NOMO-1 treated with dmso at 0.1 percent for 144 hours (cell line): ENCODE measurements around the gene TNFRSF1B.

Experiments used
- DNase-seq: peaks from one replicate; lab custom pipeline; 2025; ENCODE audit not compliant: unreplicated experiment; lab: John Stamatoyannopoulos, UW

The TNFRSF1B gene

DNA sequence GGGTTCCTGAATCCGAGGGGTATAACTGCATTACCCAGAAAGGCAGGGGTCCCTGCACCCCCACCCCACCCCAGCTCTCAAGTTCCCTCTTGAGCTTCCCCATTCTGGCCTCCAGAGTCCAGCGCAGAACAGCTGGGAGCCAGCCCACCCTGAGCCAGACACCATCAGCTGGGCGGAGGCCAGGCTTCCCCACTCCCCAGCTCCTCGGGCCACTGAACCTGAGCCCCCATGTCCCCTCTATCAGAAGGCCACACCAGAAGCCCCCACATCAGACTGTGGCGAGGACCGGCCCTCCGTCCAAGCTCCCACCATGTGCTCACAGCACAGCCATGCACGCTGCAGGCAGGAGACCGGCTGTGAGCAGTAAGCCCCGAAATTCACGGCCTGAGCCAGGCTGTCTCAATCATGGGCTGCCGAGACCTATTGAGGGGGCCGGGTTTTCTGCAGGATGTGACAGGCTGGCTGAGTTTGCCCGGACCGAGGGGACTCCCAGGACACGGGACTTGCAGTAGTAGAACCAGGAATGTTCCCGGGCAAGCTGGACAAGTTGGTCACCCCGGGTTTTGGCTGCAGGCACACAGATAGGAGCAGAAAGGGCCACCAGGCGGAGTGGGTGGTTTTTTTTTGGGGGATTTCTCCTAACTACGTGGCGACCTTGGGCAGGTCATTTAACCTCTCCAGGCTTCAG is 25.5 kb upstream of the TNFRSF1B start:
- DNase-seq, result no peak

DNA sequence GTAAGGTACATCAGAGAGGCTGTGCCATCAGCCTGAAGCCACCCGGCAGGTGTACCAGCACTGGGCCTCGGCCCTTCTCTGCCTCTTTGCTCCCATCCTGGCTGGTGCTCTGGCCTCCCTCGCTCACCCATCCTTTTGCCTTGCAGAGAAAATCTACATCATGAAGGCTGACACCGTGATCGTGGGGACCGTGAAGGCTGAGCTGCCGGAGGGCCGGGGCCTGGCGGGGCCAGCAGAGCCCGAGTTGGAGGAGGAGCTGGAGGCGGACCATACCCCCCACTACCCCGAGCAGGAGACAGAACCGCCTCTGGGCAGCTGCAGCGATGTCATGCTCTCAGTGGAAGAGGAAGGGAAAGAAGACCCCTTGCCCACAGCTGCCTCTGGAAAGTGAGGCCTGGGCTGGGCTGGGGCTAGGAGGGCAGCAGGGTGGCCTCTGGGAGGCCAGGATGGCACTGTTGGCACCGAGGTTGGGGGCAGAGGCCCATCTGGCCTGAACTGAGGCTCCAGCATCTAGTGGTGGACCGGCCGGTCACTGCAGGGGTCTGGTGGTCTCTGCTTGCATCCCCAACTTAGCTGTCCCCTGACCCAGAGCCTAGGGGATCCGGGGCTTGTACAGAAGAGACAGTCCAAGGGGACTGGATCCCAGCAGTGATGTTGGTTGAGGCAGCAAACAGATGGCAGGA is 24.5 kb upstream of the TNFRSF1B start:
- DNase-seq, result no peak

DNA sequence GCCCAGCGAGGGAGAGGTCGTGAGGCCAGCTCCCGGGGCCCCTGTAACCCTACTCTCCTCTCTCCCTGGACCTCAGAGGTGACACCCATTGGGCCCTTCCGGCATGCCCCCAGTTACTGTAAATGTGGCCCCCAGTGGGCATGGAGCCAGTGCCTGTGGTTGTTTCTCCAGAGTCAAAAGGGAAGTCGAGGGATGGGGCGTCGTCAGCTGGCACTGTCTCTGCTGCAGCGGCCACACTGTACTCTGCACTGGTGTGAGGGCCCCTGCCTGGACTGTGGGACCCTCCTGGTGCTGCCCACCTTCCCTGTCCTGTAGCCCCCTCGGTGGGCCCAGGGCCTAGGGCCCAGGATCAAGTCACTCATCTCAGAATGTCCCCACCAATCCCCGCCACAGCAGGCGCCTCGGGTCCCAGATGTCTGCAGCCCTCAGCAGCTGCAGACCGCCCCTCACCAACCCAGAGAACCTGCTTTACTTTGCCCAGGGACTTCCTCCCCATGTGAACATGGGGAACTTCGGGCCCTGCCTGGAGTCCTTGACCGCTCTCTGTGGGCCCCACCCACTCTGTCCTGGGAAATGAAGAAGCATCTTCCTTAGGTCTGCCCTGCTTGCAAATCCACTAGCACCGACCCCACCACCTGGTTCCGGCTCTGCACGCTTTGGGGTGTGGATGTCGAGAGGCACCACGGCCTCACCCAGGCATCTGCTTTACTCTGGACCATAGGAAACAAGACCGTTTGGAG is 23.7 kb upstream of the TNFRSF1B start:
- peak; percentile 38 for DNase-seq

DNA sequence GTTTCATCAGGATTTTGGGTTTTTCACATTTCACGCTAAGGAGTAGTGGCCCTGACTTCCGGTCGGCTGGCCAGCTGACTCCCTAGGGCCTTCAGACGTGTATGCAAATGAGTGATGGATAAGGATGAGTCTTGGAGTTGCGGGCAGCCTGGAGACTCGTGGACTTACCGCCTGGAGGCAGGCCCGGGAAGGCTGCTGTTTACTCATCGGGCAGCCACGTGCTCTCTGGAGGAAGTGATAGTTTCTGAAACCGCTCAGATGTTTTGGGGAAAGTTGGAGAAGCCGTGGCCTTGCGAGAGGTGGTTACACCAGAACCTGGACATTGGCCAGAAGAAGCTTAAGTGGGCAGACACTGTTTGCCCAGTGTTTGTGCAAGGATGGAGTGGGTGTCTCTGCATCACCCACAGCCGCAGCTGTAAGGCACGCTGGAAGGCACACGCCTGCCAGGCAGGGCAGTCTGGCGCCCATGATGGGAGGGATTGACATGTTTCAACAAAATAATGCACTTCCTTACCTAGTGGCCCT is 23.1 kb upstream of the TNFRSF1B start:
- DNase-seq, result peak; percentile 65

DNA sequence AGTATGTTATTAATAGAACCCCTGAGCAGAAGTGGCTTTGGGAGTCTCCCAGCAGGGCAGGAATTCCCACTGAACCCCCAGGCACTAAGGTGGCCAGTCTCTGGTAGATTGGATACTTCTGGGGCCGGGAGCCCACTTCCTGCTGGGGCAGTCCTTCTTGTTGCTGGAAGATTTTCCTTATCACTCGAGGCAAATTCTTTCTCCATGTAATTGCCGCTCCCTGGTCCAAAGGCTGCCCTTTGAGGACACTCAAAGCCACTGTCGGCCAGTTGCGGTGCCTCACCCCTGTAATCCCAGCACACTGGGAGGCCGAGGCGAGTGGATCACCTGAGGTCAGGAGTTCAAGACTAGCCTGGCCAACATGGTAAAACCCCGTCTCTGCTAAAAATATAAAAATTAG is 22.6 kb upstream of the TNFRSF1B start:
- no peak for DNase-seq

DNA sequence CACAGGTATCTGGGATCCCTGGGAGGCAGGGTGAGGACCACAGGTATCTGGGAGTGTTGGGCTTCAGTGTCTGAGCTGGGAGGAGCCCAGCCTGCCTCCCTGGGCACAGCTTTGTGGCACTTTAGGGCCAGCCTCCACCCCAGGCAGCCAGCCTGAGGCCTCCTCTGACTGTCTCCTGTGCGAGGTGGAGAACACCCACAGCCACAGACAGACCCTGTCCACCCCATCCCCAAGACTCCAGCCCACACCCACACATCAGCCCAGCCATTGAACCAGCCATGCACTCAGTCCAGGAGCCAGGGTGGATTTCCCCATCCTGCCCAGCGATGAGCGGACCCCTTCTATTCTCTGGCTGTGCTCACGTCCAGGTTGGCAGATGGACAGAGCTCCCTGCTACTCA is 21.8 kb upstream of the TNFRSF1B start:
- DNase-seq, result no peak

DNA sequence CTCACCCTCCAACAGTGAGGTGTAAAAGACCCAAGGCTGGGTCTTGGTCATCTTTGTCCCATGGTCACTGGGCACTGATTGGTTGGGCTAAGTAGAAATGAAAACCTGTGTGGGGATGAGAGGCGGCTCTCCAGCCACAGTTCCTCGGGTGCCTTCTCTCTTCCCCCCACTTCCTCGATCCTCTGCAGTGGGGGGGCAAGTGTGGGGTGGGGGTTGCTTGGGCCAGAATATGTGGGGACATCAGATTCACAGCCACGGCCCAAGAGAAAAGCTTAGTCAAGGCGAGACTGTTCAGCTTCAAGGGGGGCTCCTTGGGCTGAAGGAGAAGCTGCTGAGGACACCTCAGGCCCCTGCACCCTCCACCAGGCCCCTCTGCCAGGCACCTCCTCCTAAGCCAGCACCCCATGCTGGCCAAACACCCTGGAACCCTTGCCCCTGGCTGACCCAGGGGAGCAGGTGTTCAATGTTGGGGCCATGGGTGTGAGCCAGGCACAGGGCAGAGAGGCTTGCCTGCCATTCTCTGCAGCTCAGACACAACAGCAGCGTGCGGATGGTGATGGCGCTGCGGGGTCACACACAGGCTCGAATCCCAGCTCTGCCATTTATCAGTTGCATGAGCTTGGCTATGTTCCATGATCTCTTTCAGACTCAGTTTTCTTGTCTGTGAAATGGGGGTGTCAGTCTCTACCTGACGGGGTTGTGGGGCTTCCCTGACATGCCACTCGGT is 21.0 kb upstream of the TNFRSF1B start:
- DNase-seq, result no peak

DNA sequence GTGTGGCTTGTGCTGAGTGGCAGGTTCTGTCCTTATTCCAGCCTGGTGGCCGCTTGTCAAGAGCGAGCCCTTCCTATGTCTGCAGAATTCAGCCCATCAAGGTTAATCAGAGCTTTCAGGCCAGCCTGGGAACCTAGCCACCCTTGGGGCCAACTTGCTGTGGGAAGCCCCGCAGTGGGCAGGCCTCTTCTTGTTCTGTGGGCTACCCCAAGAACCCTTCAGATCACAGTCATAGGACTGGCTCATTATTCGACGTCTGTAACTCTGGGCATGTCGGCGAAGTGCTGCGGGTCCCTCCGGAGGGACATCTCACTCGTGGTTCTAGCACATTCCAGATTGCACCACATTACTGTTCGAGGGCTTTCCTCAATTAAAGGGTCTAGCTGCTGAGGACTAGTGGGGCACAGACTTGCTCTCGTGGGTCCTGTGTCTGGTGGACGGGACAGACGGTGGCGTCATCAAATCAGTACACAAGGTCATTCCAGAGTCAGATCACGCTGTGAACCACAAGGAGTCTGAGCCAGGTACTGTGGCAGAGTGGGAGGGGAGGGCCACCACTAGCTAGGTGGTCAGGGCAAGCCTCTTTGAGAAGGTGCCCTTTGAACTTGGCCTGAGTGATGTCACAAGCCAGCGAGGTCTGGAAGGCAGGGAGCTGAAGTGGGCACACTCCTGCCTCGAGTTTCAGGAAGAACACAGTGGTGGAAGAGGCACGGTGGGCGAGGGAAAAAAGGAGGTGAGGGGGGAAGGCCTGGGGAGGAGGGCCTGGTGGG is 20.3 kb upstream of the TNFRSF1B start:
- no peak for DNase-seq

DNA sequence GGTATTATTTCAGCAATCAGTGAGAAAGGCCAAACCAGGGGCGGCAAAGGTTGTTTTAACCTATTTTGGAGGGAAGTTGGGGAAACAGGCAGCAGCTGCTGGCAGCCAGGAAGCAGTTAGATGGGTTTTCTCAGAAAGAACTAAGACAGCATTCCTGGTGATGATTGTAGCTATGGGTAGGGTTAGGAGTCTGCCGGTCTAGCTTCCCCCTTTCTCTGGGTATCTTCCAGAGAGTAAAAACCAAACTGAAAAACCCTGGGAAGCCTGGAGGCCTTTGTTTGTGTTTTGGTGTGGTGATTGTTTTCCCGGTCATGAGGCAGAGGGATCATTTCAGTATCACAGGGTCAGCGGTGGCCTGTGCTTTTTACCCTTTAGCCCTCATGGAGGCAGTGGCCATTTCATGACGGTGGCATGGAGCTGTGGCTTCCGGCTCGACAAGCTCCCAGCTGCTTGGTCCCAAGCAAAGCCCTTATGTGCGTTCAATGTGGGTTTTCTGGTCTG is 19.5 kb upstream of the TNFRSF1B start:
- DNase-seq, result no peak

DNA sequence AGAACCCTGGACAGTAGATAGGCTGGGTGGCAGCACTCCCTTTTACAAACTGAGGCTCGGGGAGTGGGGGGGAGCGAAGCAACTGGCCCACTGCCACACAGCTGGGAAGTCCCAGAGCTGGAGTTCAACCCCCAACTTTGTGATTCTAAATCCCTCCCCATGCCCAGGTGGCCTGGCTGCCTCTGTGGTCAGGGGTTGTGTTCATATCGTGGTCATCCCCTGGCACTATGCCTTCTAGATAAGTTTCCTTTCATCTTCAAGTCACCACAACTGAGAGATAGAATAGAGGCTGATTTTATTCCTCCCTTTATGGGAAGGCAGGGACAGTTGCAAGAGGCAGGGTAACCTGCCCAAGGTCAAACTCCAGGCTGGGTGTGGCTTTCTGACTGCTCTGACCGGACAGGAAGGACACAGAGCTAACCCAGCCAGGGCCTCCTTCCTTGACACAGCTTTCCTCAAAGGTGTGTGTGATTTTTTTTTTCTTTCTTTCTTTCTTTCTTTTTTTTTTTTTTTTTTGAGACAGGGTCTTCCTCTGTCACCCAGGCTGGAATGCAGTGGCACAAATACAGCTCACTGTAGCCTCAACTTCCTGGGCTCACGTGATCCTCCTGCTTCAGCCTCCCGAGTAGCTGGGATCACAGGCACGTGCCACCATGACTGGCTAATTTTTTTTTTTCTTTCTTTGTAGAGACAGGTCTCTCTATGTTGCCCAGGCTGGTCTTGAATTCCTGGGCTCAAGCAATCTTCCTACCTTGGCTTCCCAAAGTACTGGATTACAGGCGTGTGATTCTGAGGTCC is 18.4 kb upstream of the TNFRSF1B start:
- DNase-seq, result no peak

DNA sequence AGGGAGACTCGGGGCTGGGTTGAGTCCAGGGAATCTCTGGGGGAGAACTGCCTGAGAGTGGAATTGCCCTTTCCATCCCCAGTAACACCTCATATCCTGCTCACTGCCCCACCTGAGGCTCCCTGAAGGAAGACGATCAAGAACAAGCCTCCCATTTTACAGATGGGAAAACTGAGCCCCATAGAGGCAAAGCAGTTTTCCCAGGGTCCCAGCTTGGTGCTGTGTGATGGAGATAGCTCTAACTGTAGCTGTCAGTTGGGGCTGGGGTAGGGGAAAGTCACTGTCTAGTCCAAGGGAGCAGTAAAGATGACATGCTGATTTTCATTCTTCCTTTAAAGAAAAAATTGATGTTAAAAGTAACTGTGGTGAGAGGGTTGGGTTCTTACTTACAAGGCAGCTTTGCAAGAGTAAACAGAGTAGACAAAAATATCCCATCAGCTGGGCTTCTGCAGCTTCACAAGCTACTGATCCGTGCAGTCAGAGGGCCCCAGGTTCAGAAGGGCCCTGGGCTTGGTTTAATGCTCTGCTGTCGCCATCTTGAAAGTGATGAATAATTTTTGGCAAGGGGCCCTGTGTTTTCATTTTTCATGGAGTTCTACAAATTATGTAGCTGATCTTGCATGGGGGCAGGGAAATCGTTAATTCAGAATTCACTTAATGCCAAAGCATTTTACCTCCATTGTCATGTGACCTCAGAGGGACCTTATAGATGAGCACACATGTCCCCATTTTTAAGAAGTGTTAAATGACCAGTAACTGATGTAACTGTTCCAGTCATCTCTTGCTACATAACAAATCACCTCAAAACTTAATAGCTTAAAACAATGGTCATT is 17.6 kb upstream of the TNFRSF1B start:
- no peak for DNase-seq

DNA sequence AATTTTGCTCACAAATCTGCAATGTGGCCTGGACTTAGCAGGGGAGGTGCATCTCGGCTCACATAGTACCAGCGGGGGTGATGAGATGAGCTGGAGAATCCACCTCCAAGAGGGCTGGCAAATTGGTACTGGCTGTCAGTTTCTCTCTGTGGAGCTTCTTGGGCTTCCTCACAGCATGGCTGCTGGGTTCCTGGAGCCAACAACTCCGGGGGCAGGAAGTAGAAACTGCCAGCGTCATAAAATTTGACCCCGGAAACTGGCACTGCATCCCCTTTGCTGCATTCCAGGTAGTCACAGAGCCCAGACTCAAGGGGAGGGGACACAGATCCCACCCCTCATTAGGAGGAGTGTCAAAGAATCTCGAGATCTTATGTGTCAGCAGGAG is 17.0 kb upstream of the TNFRSF1B start:
- DNase-seq, result no peak

DNA sequence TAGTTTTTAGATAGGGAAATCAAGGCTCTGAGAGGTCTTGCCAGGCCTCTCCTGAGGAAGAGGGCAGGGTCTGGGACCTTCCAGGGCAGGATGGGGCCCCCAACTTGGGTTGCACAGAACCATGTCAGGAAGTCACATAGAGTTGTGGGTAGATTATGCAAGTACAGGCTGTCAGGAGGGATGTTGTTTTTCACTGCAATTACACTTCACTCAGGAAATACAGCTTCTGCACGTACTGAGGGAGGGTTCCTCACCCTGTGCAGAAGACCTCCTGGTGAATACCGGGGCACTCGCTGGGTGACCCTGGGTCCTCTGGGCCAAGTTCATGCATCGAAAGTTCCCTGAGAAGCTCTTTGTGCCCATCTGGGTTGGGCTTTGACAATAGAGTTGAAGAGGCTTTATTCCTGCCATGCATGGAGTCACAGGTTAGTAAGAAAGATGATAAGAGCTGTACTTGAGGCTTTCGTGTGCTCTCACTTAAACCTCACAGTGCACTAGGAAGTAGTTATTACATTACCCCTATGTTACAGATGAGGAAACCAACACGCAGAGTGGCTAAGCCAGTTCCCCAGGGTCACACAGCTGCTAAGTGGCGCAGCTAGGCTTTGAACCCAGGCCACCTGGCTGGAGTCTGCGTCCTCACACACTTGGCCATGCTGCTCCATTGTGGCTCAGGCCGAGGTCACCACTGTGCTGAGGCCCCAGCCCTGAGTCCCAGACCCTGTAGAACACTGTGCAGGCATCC is 16.2 kb upstream of the TNFRSF1B start:
- DNase-seq, result peak; percentile 69

DNA sequence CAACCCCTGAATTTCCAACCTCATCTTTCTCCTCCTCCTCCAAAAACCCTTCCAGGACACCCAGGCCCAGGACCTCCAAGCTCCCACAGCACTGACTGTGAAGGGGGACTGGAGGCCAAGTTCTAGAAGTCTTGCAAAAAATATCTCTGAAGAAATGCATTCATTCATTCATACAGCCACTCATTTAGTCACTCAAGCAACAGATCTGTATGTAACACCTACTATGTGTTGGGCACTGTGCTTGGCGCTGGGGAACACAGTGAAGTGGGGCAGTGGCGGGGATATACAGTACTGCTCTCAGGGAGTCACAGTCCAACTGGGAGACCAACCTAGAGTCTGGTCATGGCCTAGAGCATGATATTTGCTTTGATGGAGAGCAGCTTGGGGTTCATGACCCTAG is 15.3 kb upstream of the TNFRSF1B start:
- DNase-seq, result no peak

DNA sequence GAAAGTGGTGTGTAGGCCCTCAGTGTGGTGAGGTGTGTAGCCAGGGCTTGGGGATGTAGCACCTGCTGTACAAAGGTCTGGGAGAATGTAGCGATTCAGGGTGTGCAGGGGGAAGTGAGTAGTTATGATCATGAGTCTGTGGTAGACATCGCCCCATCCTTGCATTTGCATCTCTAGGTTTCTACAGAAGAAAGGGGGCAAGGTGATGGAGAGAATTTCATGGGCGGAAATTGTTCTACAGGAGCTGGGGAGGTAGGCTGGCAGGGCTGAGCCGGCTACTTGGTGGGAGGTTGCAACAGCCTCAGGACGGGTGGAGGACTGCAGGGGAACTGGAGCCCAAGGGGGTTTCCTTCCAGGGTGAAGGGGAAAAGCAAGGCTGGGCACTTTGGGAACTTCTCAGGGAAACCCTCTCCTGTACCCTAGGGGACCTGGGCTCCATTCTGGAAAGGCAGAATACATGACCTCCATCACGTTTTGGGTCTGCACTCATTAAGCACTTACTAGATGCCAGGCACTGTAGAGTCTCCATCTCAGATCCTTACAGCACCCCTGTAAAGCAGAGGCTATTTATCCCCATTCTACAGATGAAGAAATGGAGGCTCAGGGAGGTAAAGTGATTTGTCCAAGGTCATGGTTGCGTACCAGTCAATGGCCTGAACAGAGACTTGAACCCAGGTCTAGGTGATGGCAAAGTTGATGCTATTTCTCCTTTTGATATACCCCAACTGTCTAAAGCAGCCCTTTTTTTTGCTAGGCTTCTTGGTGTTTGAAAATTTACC is 14.5 kb upstream of the TNFRSF1B start:
- DNase-seq, result peak; percentile 59

DNA sequence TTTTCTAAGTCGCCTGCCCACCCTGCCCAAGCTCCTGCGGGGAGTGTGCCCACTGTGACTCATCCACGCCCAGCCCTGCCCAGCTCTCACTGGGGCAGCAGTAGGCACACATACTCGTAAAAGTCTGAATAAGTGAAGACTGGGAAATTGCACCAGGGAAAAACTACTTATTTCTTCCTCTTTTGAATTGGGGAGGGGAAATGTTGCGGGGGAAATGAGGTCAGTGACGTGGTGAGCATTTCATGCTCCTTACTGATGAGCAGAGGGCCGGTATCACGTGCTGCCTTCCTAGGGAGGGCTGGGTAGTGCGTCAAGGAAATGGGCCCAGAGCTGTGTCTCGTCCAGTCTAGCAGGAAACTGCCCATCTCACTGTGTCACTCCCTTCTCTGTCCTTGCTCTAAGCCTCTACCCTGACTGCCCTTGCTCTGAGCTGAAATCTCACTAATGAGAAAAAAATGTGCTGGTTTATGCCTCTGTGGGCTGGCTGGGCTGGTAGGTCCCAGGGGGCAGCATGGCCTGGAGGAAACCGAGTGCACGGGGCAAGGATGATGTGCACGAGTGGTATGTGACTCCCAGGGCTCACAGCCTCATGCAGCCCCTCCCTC is 13.5 kb upstream of the TNFRSF1B start:
- DNase-seq, result peak; percentile 73

DNA sequence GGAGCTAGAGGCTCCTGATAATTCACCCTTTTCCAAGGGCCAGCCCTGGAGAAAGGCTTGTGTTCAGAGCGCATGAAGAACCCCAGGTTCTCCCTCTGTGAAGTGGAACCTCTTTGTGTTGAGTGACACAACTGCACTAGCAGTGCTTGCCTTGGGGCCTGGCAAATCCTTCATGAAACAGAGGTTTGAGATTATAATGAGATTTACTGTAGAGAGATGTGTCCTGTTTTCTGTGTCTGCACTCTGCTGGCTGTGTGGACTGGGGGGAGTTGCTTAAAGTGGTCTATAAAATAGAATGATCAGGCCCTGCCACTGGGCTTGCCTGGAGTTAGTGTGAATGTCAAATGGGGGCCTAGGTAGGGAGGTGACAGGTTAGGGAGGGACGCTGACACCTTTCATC is 11.5 kb upstream of the TNFRSF1B start:
- no peak for DNase-seq
